ENCODE data around the gene TMA16.

DNA sequence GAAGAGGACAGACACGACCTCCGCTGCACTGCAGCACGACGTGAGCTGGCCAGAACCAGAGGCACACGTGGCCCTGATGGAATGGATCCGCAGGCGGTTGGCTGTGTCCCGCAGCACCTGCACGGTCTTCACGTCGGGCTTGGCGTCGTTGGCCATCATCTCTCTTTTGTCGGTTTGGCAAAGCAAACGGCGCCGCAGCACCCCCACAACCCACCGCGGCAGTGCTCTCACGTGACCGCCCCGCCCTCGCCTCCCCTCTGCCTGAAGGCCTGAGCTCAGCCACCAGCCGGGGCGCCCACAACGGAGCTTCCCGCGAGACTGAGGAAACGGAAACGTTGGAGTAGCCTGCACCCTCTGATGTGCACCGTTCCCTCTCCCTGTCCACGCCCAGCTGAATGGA, 20.9 kb upstream of the TMA16 start, which contains the start of gene TKTL2:
- TF ChIP-seq, protein P1, sequence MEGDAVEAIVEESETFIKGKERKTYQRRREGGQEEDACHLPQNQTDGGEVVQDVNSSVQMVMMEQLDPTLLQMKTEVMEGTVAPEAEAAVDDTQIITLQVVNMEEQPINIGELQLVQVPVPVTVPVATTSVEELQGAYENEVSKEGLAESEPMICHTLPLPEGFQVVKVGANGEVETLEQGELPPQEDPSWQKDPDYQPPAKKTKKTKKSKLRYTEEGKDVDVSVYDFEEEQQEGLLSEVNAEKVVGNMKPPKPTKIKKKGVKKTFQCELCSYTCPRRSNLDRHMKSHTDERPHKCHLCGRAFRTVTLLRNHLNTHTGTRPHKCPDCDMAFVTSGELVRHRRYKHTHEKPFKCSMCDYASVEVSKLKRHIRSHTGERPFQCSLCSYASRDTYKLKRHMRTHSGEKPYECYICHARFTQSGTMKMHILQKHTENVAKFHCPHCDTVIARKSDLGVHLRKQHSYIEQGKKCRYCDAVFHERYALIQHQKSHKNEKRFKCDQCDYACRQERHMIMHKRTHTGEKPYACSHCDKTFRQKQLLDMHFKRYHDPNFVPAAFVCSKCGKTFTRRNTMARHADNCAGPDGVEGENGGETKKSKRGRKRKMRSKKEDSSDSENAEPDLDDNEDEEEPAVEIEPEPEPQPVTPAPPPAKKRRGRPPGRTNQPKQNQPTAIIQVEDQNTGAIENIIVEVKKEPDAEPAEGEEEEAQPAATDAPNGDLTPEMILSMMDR (IDR thresholded peaks at IDR 0.05; ENCODE audit: extremely low read depth in 1 of 2, insufficient read depth in 1 of 2, low read depth in 1 of 2, low read length in 2 of 2) = no peak
- no peak for TF ChIP-seq EZH2 (IDR thresholded peaks at IDR 0.05; ENCODE audit: borderline replicate concordance, low read depth, low read length, severe bottlenecking)

Measured in endothelial cell of umbilical vein (primary cell).